H1 (cell line): ENCODE measurements around the gene FAM169A. TPM values are rescaled to one million over a fixed set of nuclear protein-coding genes. Genes with fewer than 3 reads are reported as not detected.

Source experiments
- CTCF ChIA-PET: fragments of 300-600 bp; sonication (Branson Sonifier 250); formaldehyde crosslinking; loops from one replicate; lab custom pipeline; 2021; ENCODE audit not compliant: partially characterized antibody; lab: Charles Lee
- POLR2A ChIA-PET: fragments of 300-600 bp; sonication (Branson Sonifier 250); formaldehyde crosslinking; loops from one replicate; lab custom pipeline; 2021; ENCODE audit warnings: inconsistent platforms; ENCODE audit not compliant: partially characterized antibody; lab: Charles Lee
- DNase-seq, 2 experiments: peaks; one replicate each; pipeline versions ENCODE4 v3.0.0 to v3.0.0-alpha.2; 2010 to 2022; ENCODE audit warnings: low spot score in 2 of 2, low read depth in 1 of 2, mixed read lengths in 1 of 2
- FAIRE-seq: peaks from 2 replicates; lab custom pipeline; 2011; peaks lifted over from hg19 to GRCh38; lab: Jason Lieb, UNC
- H2AFZ ChIP-seq: 2 replicates; pipeline ENCODE4 v1.8.1; 2012; ENCODE audit warnings: low read length, inconsistent platforms
- H2AK5ac ChIP-seq: 2 replicates; pipeline ENCODE4 v1.6.1; 2013; ENCODE audit warnings: low read depth, low read length
- H2BK120ac ChIP-seq: replicated peaks from 2 replicates; pipeline ENCODE3; 2013; ENCODE audit warnings: low read depth, low read length, inconsistent platforms
- H2BK12ac ChIP-seq: 2 replicates; pipeline ENCODE4 v1.6.1; 2013; ENCODE audit warnings: low read depth, low read length
- H2BK15ac ChIP-seq: 2 replicates; pipeline ENCODE4 v1.6.1; 2013; ENCODE audit warnings: low read length
- H2BK20ac ChIP-seq: 2 replicates; pipeline ENCODE4 v1.6.1; 2013; ENCODE audit warnings: low read length
- H2BK5ac ChIP-seq: 2 replicates; pipeline ENCODE4 v1.6.1; 2013; ENCODE audit warnings: low read depth, low read length
- H3K14ac ChIP-seq: 2 replicates; pipeline ENCODE4 v1.6.1; 2013; ENCODE audit warnings: inconsistent platforms; ENCODE audit not compliant: insufficient read length
- H3K18ac ChIP-seq: 2 replicates; pipeline ENCODE4 v1.6.1; 2013; ENCODE audit warnings: low read length; ENCODE audit errors: extremely low read depth
- H3K23ac ChIP-seq: 2 replicates; pipeline ENCODE4 v1.6.1; 2013; ENCODE audit warnings: inconsistent platforms; ENCODE audit not compliant: insufficient read length
- H3K23me2 ChIP-seq: 2 replicates; pipeline ENCODE4 v1.6.1; 2013; ENCODE audit warnings: low read depth, low read length
- H3K27ac ChIP-seq: 2 replicates; pipeline ENCODE4 v1.6.1; 2011; ENCODE audit warnings: low read depth, low read length, inconsistent platforms
- H3K27me3 ChIP-seq, 4 experiments: replicated peaks in 1 of 4; 1 replicate in 1 of 4; 2 replicates in 3 of 4; pipeline versions ENCODE4 v1.6.1 to v1.8.1; 2011 to 2013; ENCODE audit warnings: low read length in 3 of 4, mild to moderate bottlenecking in 3 of 4, inconsistent platforms in 2 of 4, mixed read lengths in 2 of 4, moderate library complexity in 1 of 4; ENCODE audit not compliant: control insufficient read depth in 3 of 4, insufficient read depth in 3 of 4; ENCODE audit errors: extremely low read depth in 1 of 4
- H3K36me3 ChIP-seq, 4 experiments: 2 replicates each; pipeline versions ENCODE4 v1.6.1 to v1.8.1; 2011 to 2013; ENCODE audit warnings: mild to moderate bottlenecking in 4 of 4, low read length in 3 of 4, moderate library complexity in 2 of 4, control low read depth in 1 of 4, inconsistent platforms in 1 of 4; ENCODE audit not compliant: insufficient read depth in 4 of 4, control insufficient read depth in 2 of 4
- H3K4ac ChIP-seq: replicated peaks from 2 replicates; pipeline ENCODE3; 2013; ENCODE audit warnings: low read length, low read depth, mixed read lengths, inconsistent platforms; ENCODE audit not compliant: insufficient read length
- H3K4me1 ChIP-seq, 4 experiments: replicated peaks in 1 of 4; 1 replicate in 1 of 4; 2 replicates in 3 of 4; pipeline versions ENCODE4 v1.6.1 to v1.8.1; 2011 to 2013; ENCODE audit warnings: low read length in 3 of 4, inconsistent platforms in 2 of 4, mixed read lengths in 1 of 4; ENCODE audit not compliant: insufficient read depth in 4 of 4, control insufficient read depth in 3 of 4
- H3K4me2 ChIP-seq, 2 experiments: 2 replicates each; pipeline versions ENCODE4 v1.6.1 to v1.8.1; 2011 to 2013; ENCODE audit warnings: low read depth in 2 of 2, low read length in 2 of 2, control low read depth in 1 of 2, inconsistent platforms in 1 of 2, mild to moderate bottlenecking in 1 of 2; ENCODE audit not compliant: insufficient read depth in 1 of 2
- H3K4me3 ChIP-seq, 4 experiments: fragments of 200-600, 300-600 bp in 1 of 4; sonication (generic), shearing (Covaris generic), sonication (Bioruptor Twin) in 1 of 4; 2 replicates each; pipeline versions ENCODE4 v1.5.1 to v1.8.1; 2011 to 2016; ENCODE audit warnings: low read length in 4 of 4, low read depth in 3 of 4, control low read depth in 2 of 4, inconsistent platforms in 2 of 4, mild to moderate bottlenecking in 2 of 4, mixed read lengths in 1 of 4, moderate library complexity in 1 of 4; ENCODE audit not compliant: insufficient read depth in 2 of 4; ENCODE audit errors: extremely low read depth in 1 of 4
- H3K56ac ChIP-seq: replicated peaks from 2 replicates; pipeline ENCODE3; 2013; ENCODE audit warnings: low read depth, mild to moderate bottlenecking, mixed read lengths, low read length, inconsistent platforms; ENCODE audit not compliant: insufficient read length
- H3K79me1 ChIP-seq: 2 replicates; pipeline ENCODE4 v1.6.1; 2013; ENCODE audit warnings: low read depth, low read length, control low read depth
- H3K79me2 ChIP-seq, 2 experiments: 2 replicates each; pipeline versions ENCODE4 v1.6.1 to v1.8.1; 2012 to 2013; ENCODE audit warnings: low read length in 2 of 2, mild to moderate bottlenecking in 2 of 2, inconsistent platforms in 1 of 2; ENCODE audit not compliant: insufficient read depth in 2 of 2, control insufficient read depth in 1 of 2
- H3K9ac ChIP-seq, 4 experiments: replicated peaks in 1 of 4; 1 replicate in 1 of 4; 2 replicates in 3 of 4; pipeline versions ENCODE4 v1.6.1 to v1.8.1; 2011 to 2013; ENCODE audit warnings: low read depth in 3 of 4, low read length in 3 of 4, control low read depth in 2 of 4, mild to moderate bottlenecking in 2 of 4, moderate library complexity in 2 of 4, inconsistent platforms in 1 of 4; ENCODE audit errors: extremely low read depth in 1 of 4
- H3K9me3 ChIP-seq, 2 experiments: 2 replicates each; pipeline versions ENCODE4 v1.6.1 to v1.8.1; 2012 to 2013; ENCODE audit warnings: mild to moderate bottlenecking in 2 of 2, moderate library complexity in 2 of 2, control low read depth in 1 of 2, inconsistent platforms in 1 of 2, low read depth in 1 of 2, low read length in 1 of 2, mixed read lengths in 1 of 2; ENCODE audit not compliant: insufficient read depth in 2 of 2
- H4K20me1 ChIP-seq, 2 experiments: replicated peaks in 1 of 2; 2 replicates each; pipeline versions ENCODE3 to v1.8.1; 2011 to 2013; ENCODE audit warnings: inconsistent platforms in 2 of 2, low read length in 2 of 2, mild to moderate bottlenecking in 1 of 2; ENCODE audit not compliant: insufficient read depth in 2 of 2, control insufficient read depth in 1 of 2
- H4K5ac ChIP-seq: 2 replicates; pipeline ENCODE4 v1.6.1; 2013; ENCODE audit warnings: low read length, low read depth, mixed read lengths, inconsistent platforms; ENCODE audit not compliant: insufficient read length
- H4K8ac ChIP-seq: 2 replicates; pipeline ENCODE4 v1.8.0; 2013; ENCODE audit warnings: mild to moderate bottlenecking, moderate library complexity, low read length, inconsistent platforms; ENCODE audit not compliant: insufficient read depth; ENCODE audit errors: extremely low read depth
- H4K91ac ChIP-seq: replicated peaks from 2 replicates; pipeline ENCODE3; 2013; ENCODE audit warnings: low read length, mixed read lengths, inconsistent platforms; ENCODE audit not compliant: insufficient read length
- CBX8 ChIP-seq: fragments of 300-800, 300-1000 bp; sonication (generic); IDR thresholded peaks from 2 replicates; pipeline ENCODE4 v1.7.1; 2016; ENCODE audit warnings: low read depth, low read length, borderline replicate concordance
- WGBS, 2 experiments: shearing (Covaris generic) in 1 of 2; methylation state at CpG; one replicate each; pipeline versions ENCODE4 v1.1.6 to v1.1.7; 2013 to 2015; ENCODE audit warnings: low lambda C conversion rate in 2 of 2, mixed read lengths in 2 of 2, inconsistent platforms in 1 of 2, low coverage in 1 of 2, missing lambda C conversion rate in 1 of 2; ENCODE audit not compliant: insufficient replicate concordance in 2 of 2, insufficient coverage in 1 of 2, insufficient read length in 1 of 2; ENCODE audit errors: extremely low coverage in 1 of 2, missing lambda C conversion rate in 1 of 2; 5-methylcytosine and 5-hydroxymethylcytosine counted together
- polyA plus RNA-seq, 7 experiments: library from polyadenylated mRNA; depleted of rRNA in 3 of 7; stranded (reverse) in 5 of 7; unstranded in 2 of 7; fragments of >200 nt in 5 of 7; fragments of 200-250 nt in 2 of 7; gene quantifications; 1 replicate in 5 of 7; 2 replicates in 1 of 7; 4 replicates in 1 of 7; pipeline versions ENCODE4 v1.2.1 to v1.2.3, GENCODE V29; 2011 to 2013; ENCODE audit warnings: missing spikeins in 2 of 7, mixed read lengths in 2 of 7
- total RNA-seq: library from RNA; stranded (reverse); fragmentation: NEBNext Ultra II Directional; extraction: Animal tissue kit (Norgen Biotek cat#: 25700); gene quantifications from 2 replicates; pipeline ENCODE4 v1.2.1, GENCODE V29; 2021

The FAM169A gene
- total and polyA plus RNA-seq, 2 of the 8 experiments (the other 6 are each of a cell fraction or from before 2014, with no cell fraction given), result 12.6 to 83.1 TPM

DNA sequence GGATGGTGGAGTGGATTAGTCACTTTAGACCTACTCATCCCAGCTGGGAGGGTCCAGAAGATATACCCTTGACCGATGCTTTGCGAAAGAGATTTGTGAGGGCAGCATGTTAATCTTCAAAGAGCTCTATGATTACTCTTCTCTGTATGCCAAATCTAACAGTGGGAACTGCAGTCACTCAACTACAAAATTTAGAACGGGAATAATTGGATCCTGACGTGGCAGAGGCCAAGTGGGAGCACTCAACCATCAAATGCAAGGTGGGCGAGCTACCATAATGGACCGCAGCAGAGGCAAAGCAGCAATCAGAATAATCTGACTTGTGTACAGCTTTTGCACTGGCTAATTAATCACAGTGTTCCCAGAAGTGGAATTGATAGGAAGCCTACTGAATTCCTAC lies 78.8 kb downstream of the FAM169A start:
- POLR2A ChIA-PET, result interaction anchor here (0.6 to 0.8 kb wide), 2 partner anchors 30 to 48 kb away, joined by 3 read pairs; no protein-coding TSS in a partner anchor
- no peak for FAIRE-seq

More for the DNA sequence above, 78.8 kb downstream of the FAM169A start:
- CTCF ChIA-PET, result interaction anchor here (1.1 to 1.4 kb wide), 5 partner anchors 21 to 157 kb away, joined by 3 to 4 read pairs (median 3); no protein-coding TSS in a partner anchor
- Histone ChIP-seq H4K20me1 (no peaks in the 10 kb centered on the region), H3K14ac (no peak overlapping the region), H3K4ac (no peak overlapping the region), H3K18ac (no peak overlapping the region), H3K56ac (no peak overlapping the region), H3K79me2 (no peaks in the 10 kb centered on the region), H3K23ac (no peak overlapping the region), H2AK5ac (no peak overlapping the region), H2BK15ac (no peak overlapping the region), H3K27me3 (no peaks in the 10 kb centered on the region), H3K36me3 (peaks cover 8 to 64% (median 34%) of the 10 kb centered on the region in 4 experiments), H4K5ac (no peak overlapping the region), H4K91ac (no peak overlapping the region), H4K8ac (no peak overlapping the region), H3K27ac (no peak overlapping the region), H2BK120ac (no peak overlapping the region), H3K4me3 (no peak overlapping the region), H3K9ac (no peak overlapping the region), H2AFZ (no peak overlapping the region), H3K4me2 (no peak overlapping the region), H3K4me1 (no peaks in the 10 kb centered on the region), H2BK5ac (no peak overlapping the region), H2BK12ac (no peak overlapping the region), H3K79me1 (no peaks in the 10 kb centered on the region; the same call in 1 of the 2 replicates), H3K23me2 (no peaks in the 10 kb centered on the region), H3K9me3 (no peaks in the 10 kb centered on the region), H2BK20ac (no peak overlapping the region)
- 98% methylated on average over 6 of the region's 6 CpGs; no CpG with 5 or more reads in 1 of the 2 experiments for WGBS, 2 experiments
- no peak for TF ChIP-seq CBX8
- DNase-seq, result no peak
